Limb (tissue), 2 donors: Measurements from ENCODE around the gene RAP1B.
"Not testable (repeated sequence)": the region's sequence is repeated elsewhere in the genome, so short reads cannot be mapped to it uniquely, and the experiment has no call there.

Source experiments
- DNase-seq, 2 donors: peaks; one replicate each; pipeline ENCODE4 v3.0.0-alpha.2; 2016; ENCODE audit errors: extremely low spot score in 2 of 2

RAP1B gene

GRCh38 chr12:68633614-68634558 is 23.2 kb downstream of the RAP1B start:
- DNase-seq, result no peak

GRCh38 chr12:68636268-68636667 is 25.6 kb downstream of the RAP1B start:
- no peak for DNase-seq

DNA sequence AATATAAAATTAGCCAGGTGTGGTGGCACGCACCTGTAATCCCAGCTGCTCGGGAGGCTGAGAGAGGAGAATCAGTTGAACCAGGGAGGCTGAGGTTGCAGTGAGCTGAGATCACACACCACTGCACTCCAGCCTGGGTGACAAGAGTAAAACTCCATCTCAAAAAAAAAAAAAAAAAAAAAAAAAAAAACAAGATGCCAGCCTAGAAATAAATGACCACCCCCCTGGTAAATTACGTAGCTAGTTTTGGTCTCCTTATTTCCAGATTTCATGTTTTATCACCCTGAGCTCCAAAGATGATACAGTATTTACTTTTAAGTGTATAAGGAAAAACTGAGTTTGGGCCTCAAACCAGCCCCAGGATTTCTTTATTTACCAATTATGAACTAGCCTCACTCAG is 26.7 kb downstream of the RAP1B start:
- not testable (repeated sequence) for DNase-seq

GRCh38 chr12:68638171-68638570 is 27.5 kb downstream of the RAP1B start:
- no peak for DNase-seq

DNA sequence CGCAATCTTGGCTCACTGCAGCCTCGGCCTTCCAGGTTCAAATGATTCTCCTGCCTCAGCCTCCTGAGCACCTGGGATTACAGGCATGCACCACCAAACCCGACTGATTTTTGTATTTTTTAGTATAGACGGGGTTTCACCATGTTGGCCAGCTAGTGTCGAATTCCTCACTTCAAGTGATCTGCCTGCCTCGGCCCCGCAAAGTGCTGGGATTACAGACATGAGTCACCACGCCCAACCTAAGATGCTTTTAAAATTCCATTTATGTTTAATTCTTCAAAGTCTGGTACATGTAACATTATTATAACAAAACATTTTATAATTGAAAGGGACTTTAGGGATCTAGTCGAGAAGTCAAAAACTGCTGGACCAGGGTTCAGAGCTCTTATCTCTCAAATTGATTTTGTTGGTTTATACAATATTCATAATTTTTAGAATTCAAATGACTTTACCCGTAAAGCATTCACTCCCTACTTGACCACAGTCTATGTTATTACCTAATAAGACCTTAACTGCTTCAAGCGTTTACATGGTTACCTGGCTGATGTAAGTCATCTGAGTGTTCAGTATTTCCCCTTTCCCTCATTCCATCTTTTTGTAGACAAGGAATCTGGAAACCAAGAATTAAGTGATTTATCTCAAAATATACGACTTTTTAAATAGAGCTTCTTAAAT is 28.2 kb downstream of the RAP1B start:
- no peak for DNase-seq

GRCh38 chr12:68639396-68639767 is 28.7 kb downstream of the RAP1B start:
- no peak for DNase-seq

DNA sequence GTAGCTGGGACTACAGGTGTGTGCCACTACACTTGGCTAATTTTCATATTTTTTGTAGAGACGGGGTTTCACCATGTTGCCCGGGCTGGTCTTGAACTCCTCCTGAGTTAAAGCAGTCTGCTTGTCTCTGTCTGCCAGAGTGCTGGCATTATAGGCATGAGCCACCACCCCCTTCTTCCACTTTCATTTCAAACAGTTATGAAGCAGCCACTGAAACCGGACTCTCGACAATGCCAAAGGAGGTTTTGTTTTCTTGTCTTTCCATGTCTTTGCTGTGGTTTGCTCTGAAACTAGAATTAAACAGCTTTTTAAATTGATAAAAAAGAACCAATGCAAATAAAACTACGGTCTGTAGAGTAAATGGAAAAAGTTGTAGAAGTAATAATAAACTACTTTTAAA is 30.4 kb downstream of the RAP1B start:
- no peak for DNase-seq

GRCh38 chr12:68646484-68646883 is 35.8 kb downstream of the RAP1B start:
- no peak for DNase-seq

GRCh38 chr12:68647507-68647906 is 36.8 kb downstream of the RAP1B start:
- no peak for DNase-seq

DNA sequence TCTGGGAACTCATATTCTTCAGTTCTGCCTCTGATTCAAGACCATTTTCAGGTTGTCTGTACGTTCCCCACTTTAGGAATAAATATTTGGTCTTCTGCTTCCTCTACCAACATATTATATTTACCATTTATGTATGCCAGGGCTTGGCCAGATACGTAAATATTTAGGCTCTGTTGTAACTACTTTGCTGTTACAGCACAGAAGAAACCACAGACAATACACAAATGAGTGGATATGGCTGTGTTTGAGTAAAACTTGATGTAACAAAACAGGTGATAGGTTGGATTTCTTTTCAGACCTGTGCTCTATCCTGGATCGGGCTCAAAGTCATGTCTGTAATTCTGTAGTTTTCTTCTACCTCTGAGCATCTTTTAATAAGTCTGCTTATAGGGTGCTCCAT is 37.5 kb downstream of the RAP1B start:
- no peak for DNase-seq

- DNase-seq, result no peak
These were observed 54.4 kb downstream of the RAP1B start for GRCh38 chr12:68665016-68665569.

DNA sequence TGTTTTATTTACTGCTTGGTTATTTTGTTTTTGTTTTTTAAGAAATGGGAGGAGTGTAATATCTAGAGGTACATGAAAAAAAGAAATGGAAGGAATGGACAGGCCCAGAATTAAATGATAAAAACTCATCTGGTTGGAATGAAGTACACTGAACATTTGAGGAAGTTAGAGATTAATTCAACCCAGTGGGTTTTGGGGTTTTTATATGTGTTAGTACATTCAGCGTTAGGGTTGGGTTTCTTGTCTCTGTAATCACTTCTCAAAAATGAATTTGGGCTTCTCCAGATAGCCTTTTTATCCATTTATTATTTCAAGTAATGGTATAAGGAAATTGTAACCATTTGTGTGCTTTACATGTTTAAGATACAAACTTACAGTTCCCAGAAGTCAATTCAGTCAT is 56.6 kb downstream of the RAP1B start:
- no peak for DNase-seq

DNA sequence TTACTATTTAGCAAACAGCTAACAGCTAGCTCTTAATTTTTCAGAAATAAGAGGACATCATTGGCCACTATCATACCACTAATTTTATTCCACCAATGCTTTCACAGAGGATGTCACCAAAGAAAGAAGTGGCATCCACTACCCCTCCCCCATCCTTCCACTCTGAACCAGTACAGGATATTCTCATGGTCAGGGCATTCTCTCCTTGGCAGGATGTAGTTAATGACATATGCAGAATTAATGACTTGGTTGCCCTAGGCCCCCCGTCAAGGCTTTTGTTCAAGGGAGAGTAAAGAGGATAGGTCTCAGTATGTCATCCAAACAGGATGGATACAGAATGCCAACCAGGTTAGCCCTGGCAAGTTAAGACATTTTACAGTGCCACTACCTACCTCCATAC is 57.2 kb downstream of the RAP1B start:
- DNase-seq, result no peak

DNA sequence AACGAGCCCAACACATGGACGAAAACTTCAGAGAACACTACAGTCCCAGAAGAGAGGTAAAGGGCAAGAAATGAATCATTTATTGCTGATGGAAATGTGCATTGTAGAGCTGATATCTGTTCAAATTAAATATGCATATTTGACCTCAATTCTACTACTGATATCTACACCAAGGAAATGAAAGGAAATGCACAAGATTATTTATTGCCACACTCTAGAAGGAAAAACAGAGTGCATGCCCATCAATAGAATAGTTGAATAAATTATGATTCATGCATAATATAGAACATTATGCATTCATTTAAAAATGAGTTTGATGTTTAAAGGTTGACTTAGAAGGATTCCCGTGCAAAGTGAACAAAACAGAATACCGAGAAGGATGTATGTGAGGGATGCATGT is 60.5 kb downstream of the RAP1B start:
- no peak for DNase-seq

DNA sequence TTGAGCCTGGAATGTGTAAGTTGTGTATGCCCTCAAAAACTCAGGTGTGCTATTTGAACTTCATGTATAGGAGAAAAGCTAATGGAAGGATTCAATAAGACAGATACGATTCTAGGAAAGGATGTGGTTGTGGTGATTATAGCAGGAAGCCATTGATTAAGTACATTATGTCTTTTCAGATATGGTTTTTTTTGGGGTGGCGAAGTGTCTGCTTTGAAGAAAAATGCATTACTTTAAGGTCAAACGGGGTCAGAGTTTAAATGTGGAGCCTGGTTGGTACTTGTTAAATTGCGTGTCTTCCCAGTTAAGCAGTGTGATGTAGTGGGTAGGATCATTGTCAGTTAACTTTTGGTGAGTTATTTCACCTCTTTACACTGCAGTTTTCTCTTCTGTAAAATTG is 63.1 kb downstream of the RAP1B start:
- DNase-seq, result no peak

DNA sequence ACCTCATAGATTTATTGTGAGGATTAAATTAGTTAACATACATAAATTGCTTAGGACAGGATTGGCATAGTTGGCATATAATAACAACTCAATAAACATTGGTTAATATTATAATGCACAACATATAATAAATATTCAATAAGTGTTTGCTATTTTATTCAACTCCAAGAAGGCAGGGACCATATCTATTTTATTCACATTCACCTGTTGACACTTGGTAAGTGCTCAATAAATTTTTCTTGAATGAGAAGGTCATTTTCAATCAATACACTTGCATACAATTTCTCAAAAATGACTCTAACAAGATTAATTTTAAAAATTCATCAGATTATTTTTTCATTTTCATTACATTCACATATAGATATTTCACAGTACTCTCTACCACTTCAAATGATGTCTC is 63.7 kb downstream of the RAP1B start:
- DNase-seq, result no peak

DNA sequence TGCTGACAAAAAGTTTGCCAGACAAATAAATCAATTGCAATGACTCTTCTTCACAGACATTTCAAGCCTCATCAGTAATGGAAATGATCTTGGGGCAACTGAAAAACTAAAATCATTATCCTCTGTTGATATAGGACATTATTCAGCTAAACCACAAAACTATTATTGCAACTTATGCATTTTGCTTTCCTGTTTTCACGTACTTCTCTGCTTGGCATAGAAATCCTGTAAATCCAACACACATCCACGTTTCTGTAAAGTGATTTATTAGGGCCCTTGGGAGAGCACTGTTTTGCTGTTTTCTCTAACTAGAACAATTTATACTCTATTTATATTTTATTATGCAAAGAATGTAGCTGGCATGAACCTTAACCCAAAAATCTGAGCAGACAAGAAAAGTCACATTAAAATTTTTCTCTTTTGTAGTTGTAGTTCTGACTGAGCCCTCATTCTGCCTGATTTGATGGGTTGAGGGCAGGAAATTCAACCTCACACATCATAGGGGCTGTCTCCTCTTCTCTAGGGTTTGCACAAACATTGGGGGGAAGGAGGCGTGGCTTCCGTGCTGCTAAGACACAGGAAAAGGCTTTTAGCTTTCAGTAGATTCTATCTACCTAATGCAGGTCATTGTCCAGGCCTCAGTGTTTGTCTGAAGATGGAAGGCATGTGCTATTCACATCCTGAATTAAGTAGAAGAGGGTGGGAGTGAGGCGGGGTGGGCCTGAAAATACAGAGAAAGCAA is 64.6 kb downstream of the RAP1B start:
- DNase-seq, result no peak

GRCh38 chr12:68676854-68677253 is 66.2 kb downstream of the RAP1B start:
- DNase-seq, result not testable (repeated sequence)

DNA sequence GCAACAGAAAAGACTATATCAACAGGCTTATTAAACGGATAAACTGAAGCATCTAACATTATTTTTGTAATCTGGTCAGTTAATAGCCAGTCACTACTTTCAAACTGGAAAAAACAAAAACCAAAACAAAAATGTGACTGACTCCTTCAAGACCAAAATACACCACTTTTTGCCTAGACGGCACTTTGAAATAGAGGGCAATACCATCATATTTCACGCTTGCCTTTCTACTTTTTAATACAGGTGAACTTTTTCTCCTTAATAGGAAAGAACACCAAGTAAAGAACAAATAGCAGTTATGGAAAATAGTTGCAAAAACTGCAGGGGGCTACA is 75.5 kb downstream of the RAP1B start:
- DNase-seq, result no peak

- DNase-seq, result peak; percentile 98 to 99
These were observed 76.2 kb downstream of the RAP1B start, which contains the start of gene NUP107 for GRCh38 chr12:68686595-68687521. TSS of gene NUP107 (plus strand) at chr12:68686978. CDS start at chr12:68687066, 88 bp downstream.

DNA sequence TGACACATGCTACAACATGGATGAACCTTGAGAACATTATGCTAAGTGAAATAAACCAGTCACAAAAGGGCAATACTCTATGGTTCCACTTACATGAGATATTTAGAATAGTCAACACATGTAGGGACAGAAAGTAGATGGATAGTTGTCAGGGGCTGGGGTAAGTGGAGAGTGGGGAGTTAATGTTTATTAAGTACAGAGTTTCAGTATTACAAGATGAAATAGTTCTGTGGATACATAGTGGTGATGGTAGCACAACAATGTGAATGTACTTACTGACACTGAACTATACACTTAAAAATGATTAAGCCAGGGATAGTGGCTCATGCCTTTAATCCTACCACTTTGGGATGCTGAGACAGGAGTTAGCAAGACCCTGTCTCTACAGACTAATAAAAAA is 84.8 kb downstream of the RAP1B start:
- no peak for DNase-seq
